ENCODE measurements around the gene NRIP1. TPM values are rescaled to one million over a fixed set of nuclear protein-coding genes. Genes with fewer than 3 reads are reported as not detected.

The NRIP1 gene
- total and polyA plus RNA-seq, 2 donors (not counting 1 experiment from before 2014, with no cell fraction given), result 3.3 to 32.1 TPM

DNA sequence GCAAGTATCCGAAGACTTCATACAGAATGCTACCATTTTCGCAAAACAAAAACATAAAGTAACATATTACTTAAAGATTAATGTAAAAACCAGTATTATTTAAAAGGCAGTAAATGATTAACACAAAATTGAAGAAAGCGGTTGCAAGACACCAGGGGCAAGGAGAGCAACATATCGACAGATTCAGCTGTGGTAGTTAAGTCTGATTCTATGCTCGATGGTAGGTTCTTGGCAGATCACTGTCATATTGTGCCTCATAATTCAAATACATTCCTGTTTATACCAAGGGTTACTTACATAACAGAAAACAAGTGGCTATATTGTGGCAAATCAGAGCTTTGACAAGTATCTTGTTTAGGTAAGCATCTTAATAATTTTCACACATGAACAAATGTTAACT is 37.7 kb downstream of the NRIP1 start:
- intact Hi-C loops (cut with micrococcal nuclease), result no loop called here
- no peak for DNase-seq
- WGBS (ENCODE audit: insufficient coverage), result no CpG with 5 or more reads among the region's 5 CpGs
- H3K4me3 ChIP-seq (ENCODE audit: control extremely low read depth in 1 of 5, extremely low read depth in 1 of 5, insufficient read depth in 1 of 5, low read depth in 2 of 5, low read length in 4 of 5), result no peak overlapping the region
- no peaks in the 10 kb centered on the region for H3K9me3 ChIP-seq (ENCODE audit: control extremely low read depth in 1 of 3, control insufficient read depth in 2 of 3, insufficient read depth in 1 of 3, low read length in 2 of 3)
- no peak overlapping the region for H3K4me2 ChIP-seq (replicated peaks; ENCODE audit: low read depth, low read length, poor library complexity, severe bottlenecking)
- Mint-ChIP-seq H3K27ac (no peak overlapping the region), H3K4me3 (no peak overlapping the region), H3K4me1 (peaks cover 55% of the 10 kb centered on the region), H3K27me3 (no peaks in the 10 kb centered on the region), H3K9me3 (ENCODE audit: insufficient read depth) (no peaks in the 10 kb centered on the region)
- TF ChIP-seq, protein P1, sequence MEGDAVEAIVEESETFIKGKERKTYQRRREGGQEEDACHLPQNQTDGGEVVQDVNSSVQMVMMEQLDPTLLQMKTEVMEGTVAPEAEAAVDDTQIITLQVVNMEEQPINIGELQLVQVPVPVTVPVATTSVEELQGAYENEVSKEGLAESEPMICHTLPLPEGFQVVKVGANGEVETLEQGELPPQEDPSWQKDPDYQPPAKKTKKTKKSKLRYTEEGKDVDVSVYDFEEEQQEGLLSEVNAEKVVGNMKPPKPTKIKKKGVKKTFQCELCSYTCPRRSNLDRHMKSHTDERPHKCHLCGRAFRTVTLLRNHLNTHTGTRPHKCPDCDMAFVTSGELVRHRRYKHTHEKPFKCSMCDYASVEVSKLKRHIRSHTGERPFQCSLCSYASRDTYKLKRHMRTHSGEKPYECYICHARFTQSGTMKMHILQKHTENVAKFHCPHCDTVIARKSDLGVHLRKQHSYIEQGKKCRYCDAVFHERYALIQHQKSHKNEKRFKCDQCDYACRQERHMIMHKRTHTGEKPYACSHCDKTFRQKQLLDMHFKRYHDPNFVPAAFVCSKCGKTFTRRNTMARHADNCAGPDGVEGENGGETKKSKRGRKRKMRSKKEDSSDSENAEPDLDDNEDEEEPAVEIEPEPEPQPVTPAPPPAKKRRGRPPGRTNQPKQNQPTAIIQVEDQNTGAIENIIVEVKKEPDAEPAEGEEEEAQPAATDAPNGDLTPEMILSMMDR (IDR thresholded peaks at IDR 0.05), result no peak
- no peak for TF ChIP-seq EZH2 (IDR thresholded peaks at IDR 0.05; ENCODE audit: borderline replicate concordance, insufficient read depth, low read depth, low read length, poor library complexity, severe bottlenecking)
- ATAC-seq (ENCODE audit: low read depth), result no peak
- CTCF ChIA-PET, result no interaction called here
- H3K36me3 ChIP-seq (replicated peaks in 1 of 2; ENCODE audit: control extremely low read depth in 1 of 2, control insufficient read depth in 1 of 2, extremely low read depth in 1 of 2, insufficient read depth in 2 of 2, low read length in 1 of 2), result peaks cover 4% of the 10 kb centered on the region in 2 experiments
- H3K27me3 ChIP-seq (replicated peaks in 1 of 4; ENCODE audit: control extremely low read depth in 1 of 4, control insufficient read depth in 3 of 4, insufficient read depth in 4 of 4, low read length in 3 of 4), result no peaks in the 10 kb centered on the region
- peaks cover 72% of the 10 kb centered on the region for H3K79me2 ChIP-seq (ENCODE audit: control insufficient read depth, insufficient read depth, low read length)
- H3K9ac ChIP-seq (ENCODE audit: low read length), result no peak overlapping the region
- H4K20me1 ChIP-seq (ENCODE audit: control insufficient read depth, insufficient read depth, low read length, poor library complexity, severe bottlenecking), result peaks cover 22% of the 10 kb centered on the region
- no peak overlapping the region for H3K27ac ChIP-seq (ENCODE audit: low read length in 2 of 2)
- H2AFZ ChIP-seq (ENCODE audit: insufficient read depth, low read depth, low read length, poor library complexity, severe bottlenecking), result no peak overlapping the region
- peaks cover 11 to 15% of the 10 kb centered on the region in 2 donors for H3K4me1 ChIP-seq (ENCODE audit: control insufficient read depth in 2 of 2, insufficient read depth in 2 of 2, low read length in 2 of 2)
- POLR2A ChIA-PET, result no interaction called here

DNA sequence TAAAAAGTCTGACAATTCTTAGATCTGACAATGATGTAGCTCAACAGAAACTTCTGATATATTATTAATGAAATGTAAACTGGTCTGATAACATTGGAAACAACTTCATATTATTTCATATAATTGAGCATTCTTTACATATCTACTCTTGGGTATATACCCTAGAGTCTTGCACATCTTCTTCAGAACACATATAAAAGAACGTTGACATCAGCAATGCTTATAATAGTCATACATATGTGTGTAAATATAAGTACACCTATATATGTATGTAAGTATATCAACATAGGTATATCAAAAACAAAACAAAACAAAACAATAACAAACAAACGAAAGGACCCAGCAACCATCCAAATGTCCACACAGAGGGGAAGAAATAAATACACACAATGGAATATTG is 38.4 kb downstream of the NRIP1 start:
- peaks cover 11 to 15% of the 10 kb centered on the region in 2 donors for H3K4me1 ChIP-seq (ENCODE audit: control insufficient read depth in 2 of 2, insufficient read depth in 2 of 2, low read length in 2 of 2)
- Mint-ChIP-seq H3K9me3 (ENCODE audit: insufficient read depth) (no peaks in the 10 kb centered on the region), H3K27me3 (no peaks in the 10 kb centered on the region), H3K4me3 (no peak overlapping the region), H3K4me1 (peaks cover 57% of the 10 kb centered on the region), H3K27ac (no peak overlapping the region)
- TF ChIP-seq EZH2 (IDR thresholded peaks at IDR 0.05; ENCODE audit: borderline replicate concordance, insufficient read depth, low read depth, low read length, poor library complexity, severe bottlenecking), result no peak
- TF ChIP-seq, protein P1 (IDR thresholded peaks at IDR 0.05), result no peak
- H2AFZ ChIP-seq (ENCODE audit: insufficient read depth, low read depth, low read length, poor library complexity, severe bottlenecking), result no peak overlapping the region
- no peaks in the 10 kb centered on the region for H3K27me3 ChIP-seq (replicated peaks in 1 of 4; ENCODE audit: control extremely low read depth in 1 of 4, control insufficient read depth in 3 of 4, insufficient read depth in 4 of 4, low read length in 3 of 4)
- intact Hi-C loops (cut with micrococcal nuclease), result no loop called here
- H3K36me3 ChIP-seq (replicated peaks in 1 of 2; ENCODE audit: control extremely low read depth in 1 of 2, control insufficient read depth in 1 of 2, extremely low read depth in 1 of 2, insufficient read depth in 2 of 2, low read length in 1 of 2), result peaks cover 0 to 2% of the 10 kb centered on the region in 2 experiments
- H3K27ac ChIP-seq (ENCODE audit: low read length in 2 of 2), result no peak overlapping the region
- peaks cover 74% of the 10 kb centered on the region for H3K79me2 ChIP-seq (ENCODE audit: control insufficient read depth, insufficient read depth, low read length)
- no peak overlapping the region for H3K4me3 ChIP-seq (ENCODE audit: control extremely low read depth in 1 of 5, extremely low read depth in 1 of 5, insufficient read depth in 1 of 5, low read depth in 2 of 5, low read length in 4 of 5)
- WGBS (ENCODE audit: insufficient coverage), result no CpG with 5 or more reads among the region's 2 CpGs
- POLR2A ChIA-PET, result no interaction called here
- no peak overlapping the region for H3K9ac ChIP-seq (ENCODE audit: low read length)
- CTCF ChIA-PET, result no interaction called here
- peaks cover 29% of the 10 kb centered on the region for H4K20me1 ChIP-seq (ENCODE audit: control insufficient read depth, insufficient read depth, low read length, poor library complexity, severe bottlenecking)
- DNase-seq, result no peak
- no peak overlapping the region for H3K4me2 ChIP-seq (replicated peaks; ENCODE audit: low read depth, low read length, poor library complexity, severe bottlenecking)
- ATAC-seq (ENCODE audit: low read depth), result no peak
- H3K9me3 ChIP-seq (ENCODE audit: control extremely low read depth in 1 of 3, control insufficient read depth in 2 of 3, insufficient read depth in 1 of 3, low read length in 2 of 3), result no peaks in the 10 kb centered on the region

All from B cell (primary cell).